ENCODE measurements around the gene ACAT2. TPM values are rescaled to one million over a fixed set of nuclear protein-coding genes. Genes with fewer than 3 reads are reported as not detected.
"Not testable (repeated sequence)": the region's sequence is repeated elsewhere in the genome, so short reads cannot be mapped to it uniquely, and the experiment has no call there.

Gene ACAT2
- total RNA-seq, 1 donor = 115 TPM

- H3K4me3 ChIP-seq (ENCODE audit: low read depth, low read length) = no peak overlapping the region
- TF ChIP-seq CTCF (IDR thresholded peaks at IDR 0.05; ENCODE audit: insufficient read depth, low read depth, low read length) = no peak
- no peak for DNase-seq (ENCODE audit: low read depth)
Observed at GRCh38 chr6:159815410-159815809, 53.6 kb downstream of the ACAT2 start.

GRCh38 chr6:159816775-159817174 lies 54.9 kb downstream of the ACAT2 start:
- DNase-seq (ENCODE audit: low read depth); H3K4me3 ChIP-seq (ENCODE audit: low read depth, low read length): not testable (repeated sequence)

- TF ChIP-seq CTCF (IDR thresholded peaks at IDR 0.05; ENCODE audit: insufficient read depth, low read depth, low read length) = no peak
- DNase-seq (ENCODE audit: low read depth) = no peak
- no peak overlapping the region for H3K4me3 ChIP-seq (ENCODE audit: low read depth, low read length)
Observed at GRCh38 chr6:159817951-159818739, 56.3 kb downstream of the ACAT2 start.

- no peak overlapping the region for H3K4me3 ChIP-seq (ENCODE audit: low read depth, low read length)
- TF ChIP-seq CTCF (IDR thresholded peaks at IDR 0.05; ENCODE audit: insufficient read depth, low read depth, low read length) = no peak
- DNase-seq (ENCODE audit: low read depth) = no peak
Observed at GRCh38 chr6:159819098-159819497, 57.3 kb downstream of the ACAT2 start.

GRCh38 chr6:159819932-159820640 lies 58.2 kb downstream of the ACAT2 start:
- no peak for TF ChIP-seq CTCF (IDR thresholded peaks at IDR 0.05; ENCODE audit: insufficient read depth, low read depth, low read length)
- no peak overlapping the region for H3K4me3 ChIP-seq (ENCODE audit: low read depth, low read length)
- DNase-seq (ENCODE audit: low read depth) = no peak

GRCh38 chr6:159821122-159821521 lies 59.3 kb downstream of the ACAT2 start:
- no peak for DNase-seq (ENCODE audit: low read depth)
- no peak overlapping the region for H3K4me3 ChIP-seq (ENCODE audit: low read depth, low read length)
- TF ChIP-seq CTCF (IDR thresholded peaks at IDR 0.05; ENCODE audit: insufficient read depth, low read depth, low read length) = no peak

- no peak for TF ChIP-seq CTCF (IDR thresholded peaks at IDR 0.05; ENCODE audit: insufficient read depth, low read depth, low read length)
- no peak overlapping the region for H3K4me3 ChIP-seq (ENCODE audit: low read depth, low read length)
- no peak for DNase-seq (ENCODE audit: low read depth)
Observed at GRCh38 chr6:159821726-159822125, 59.9 kb downstream of the ACAT2 start.
